GM21390 (cell line): ENCODE results near the gene ERGIC1.
A peak's percentile ranks its signal among the peaks of the same experiment; 100 is the strongest.

Source experiments
- ATAC-seq: cut with Tn5 transposase; IDR thresholded peaks from one replicate; pipeline ENCODE4 v1.9.1; 2021; ENCODE audit not compliant: unreplicated experiment

Gene ERGIC1

DNA sequence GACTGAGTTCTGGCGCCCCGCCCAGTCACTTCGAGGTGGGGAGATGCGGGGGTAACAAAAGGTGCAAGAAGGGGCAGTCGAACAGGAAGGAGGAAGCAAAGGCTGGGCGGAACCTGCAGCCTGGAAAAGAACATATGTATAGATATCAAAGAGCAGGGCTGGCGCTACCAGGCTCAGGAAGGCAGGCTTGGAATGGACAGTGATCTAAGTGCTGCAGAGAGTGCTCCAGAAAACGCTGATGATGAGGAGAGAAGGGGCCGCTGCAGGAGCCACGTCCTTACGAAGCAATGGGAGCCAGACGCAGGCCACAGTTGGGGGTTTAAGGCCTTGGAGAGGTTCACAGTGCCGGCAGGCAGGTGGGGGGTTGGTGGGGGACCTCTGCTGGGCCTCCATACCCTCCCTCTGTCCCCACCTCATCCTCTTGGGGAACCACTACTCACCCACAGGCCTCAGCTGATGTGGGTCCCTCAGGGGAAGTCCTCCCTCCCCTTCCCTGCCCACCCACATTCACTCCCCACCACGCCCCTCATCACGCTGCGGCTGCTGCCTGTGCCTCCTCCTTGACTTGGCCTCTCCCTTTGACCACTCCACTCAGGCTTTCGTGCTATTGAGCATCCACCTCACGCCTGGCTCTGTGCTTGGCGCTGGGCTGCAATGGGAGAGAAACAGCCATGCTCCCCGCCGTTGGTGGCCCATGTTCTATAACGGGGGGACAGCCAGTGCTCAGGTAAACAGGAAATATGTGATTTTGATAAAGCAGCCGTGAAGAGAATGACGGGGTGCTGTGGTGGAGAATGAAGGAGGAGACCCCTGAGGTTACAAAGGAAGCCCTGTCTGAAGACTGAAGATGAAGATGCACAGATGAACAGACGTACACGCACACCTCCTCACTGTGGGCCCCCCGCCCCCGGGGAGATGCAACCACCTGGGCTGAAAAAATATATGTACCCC, 84.6 kb downstream of the ERGIC1 start:
- ATAC-seq, result no peak

DNA sequence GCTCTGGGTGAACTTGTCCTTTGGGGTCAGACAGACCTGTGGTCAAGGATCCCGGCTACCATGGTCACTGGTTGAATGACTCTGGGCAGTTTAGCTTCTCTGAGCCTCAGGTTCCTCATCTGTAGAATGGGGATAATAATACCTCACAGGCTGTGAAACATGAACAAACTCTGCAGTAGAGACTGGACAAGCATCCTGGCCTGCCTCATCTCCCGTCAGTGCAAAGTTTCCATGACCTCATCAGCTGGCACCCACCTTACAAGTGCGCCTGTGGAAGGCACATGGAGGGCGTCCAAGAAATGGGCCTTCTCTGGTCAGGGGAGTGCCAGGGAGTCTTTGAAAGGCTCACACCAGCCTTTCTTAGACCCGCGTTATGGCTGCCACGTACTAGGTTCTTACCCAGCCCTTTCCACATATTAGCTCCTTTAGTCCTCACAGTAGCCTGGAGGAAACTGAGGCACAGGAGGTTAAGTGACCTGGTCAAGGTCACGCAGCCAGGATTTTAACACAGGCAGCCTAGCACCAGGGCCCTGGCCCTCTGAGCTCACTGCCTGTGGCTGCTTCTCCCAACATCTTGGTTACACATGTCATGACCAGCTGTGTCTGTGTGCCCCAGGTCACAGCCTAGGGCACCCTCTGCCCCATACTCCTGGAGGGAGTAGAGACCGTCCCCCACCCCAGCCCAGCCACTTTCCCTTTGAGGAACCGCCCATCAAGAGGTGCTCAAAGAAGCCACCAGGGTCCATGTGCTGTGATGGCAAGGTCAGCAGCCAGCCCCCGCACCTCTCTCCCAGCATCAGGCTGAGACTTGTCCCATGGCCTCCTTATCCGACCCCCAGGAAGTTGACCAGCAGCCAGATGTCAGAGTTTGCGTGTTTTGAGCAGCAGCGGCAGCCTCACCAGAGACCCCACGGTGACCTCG, 85.7 kb downstream of the ERGIC1 start:
- ATAC-seq, result no peak

DNA sequence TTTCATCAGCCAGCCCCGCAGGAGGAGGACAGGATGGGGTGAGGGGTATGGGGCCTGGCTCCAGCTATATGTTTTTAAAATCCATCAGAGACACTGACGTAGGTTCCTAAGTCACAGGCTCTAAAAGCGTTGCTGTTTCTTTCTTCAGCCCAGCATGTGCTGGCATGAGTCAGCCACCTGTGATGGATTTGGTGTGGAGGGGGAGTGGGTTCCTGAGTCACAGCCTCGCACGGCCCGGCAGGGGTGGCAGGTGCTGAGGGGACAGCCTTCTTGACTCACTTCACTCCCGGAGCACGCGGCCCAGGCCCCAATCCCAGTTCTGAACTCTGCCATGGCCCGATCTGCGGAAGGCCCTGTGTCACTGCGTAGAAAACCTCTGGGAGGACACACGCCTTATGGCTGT, 86.4 kb downstream of the ERGIC1 start:
- no peak for ATAC-seq

DNA sequence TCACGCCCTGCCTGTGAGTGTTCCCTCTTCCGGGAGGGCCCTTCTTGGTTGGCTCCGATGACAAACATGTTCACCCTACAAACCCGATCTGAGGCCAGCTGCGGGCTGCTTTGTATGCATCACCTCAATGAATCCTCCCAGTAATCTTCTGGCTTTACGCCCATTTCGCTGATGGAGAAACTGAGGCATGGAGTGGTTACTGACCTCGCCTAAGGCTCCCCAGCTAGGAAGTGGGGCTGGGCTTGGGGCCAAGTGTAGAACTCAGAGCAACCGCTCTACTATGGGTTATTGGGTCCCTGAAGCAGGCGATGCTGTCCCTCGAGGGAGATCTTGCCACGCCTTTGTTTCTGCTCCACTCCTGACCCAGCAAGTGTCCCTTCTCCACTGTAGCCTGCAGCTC, 86.9 kb downstream of the ERGIC1 start:
- no peak for ATAC-seq

DNA sequence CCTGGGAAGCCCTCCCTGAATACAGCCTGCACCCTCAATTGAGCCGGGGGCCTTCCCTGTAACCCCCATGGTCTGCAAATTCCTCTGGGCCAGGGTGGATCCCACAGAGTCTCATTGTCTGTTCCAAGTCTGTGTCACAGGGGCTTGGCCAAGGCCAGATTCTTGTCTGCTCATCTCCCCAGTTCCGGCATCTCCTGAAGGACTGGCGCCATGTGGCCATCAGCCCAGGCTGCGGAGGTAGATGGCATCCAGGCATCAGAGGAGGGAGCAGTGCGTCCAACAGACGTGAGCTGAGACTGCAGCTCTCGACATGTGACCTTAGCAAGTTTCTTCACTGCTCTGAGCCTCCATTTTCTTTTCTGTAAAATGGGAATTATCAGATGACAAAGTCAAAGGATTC, 87.9 kb downstream of the ERGIC1 start:
- ATAC-seq, result no peak

DNA sequence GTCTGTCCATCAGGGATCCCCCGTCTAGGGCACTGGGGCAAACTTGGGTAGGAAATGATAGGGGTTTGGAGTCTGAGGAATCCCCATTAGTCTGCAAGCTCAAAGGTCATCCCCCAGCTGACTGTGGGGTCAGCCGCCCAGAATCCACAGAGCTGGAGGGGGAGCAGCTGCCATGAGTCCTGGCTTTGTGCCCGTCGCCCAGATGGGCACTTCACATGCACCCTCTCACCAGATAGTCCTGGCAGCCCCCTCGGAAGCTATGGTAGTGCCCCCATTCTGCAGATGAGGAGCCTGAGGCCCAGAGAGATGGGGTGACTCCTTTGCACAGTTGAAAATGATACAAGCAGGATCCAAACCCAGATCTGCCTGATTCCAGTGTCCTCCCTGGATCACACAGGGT, 89.5 kb downstream of the ERGIC1 start:
- ATAC-seq, result no peak

DNA sequence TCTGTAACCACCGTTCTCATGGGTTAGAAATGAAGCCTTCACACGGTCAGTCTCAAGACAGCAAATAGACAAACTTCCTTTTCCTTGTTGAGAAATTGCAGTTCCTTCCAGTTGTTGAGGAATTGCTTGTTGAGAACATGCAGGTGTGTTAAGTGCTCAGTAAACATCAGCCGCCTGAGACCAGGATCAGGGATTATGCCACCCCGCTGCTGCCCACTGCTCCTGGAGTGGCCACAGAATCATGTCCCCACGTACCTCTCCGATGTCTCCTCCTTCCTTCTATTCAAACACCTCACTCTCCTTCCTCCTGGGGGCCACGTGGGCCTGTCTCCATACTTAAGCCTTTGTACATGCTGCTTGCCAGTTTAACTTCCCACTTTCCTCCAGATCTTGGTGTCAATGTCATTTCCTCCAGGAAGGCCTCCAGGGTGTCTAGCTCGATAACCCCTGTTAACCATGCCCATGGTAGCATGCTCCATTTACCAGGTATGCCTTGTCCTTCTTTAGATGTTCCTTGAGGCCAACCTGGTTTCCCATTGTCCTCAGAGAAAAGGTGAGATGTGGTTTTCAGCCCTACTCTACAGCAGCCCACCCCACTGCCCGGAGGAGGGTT, 91.4 kb downstream of the ERGIC1 start:
- no peak for ATAC-seq

DNA sequence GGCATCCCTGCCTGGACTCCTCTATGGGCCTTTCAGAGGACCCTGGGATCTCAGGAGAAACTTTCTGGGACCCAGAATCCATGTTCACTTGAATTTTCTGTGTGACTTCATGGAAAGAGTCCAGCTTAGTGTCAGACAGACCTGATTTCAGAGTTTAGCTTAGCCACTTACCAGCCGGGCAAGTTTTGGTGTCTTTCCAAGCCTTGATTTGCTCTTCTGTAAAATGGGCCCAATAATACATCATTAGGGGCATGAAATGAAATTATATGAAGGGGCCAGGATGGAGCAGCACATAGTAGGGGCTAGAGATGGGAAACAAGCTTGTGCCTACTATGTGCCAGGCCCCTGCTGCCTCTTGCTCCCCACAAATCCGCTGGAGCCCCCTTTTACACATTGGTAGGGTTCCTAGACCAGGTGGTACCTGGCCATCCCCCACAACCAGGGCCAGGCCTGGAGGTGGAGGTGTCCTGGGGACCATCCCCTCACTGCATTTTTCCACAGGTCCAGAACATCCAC, 92.0 kb downstream of the ERGIC1 start:
- no peak for ATAC-seq

DNA sequence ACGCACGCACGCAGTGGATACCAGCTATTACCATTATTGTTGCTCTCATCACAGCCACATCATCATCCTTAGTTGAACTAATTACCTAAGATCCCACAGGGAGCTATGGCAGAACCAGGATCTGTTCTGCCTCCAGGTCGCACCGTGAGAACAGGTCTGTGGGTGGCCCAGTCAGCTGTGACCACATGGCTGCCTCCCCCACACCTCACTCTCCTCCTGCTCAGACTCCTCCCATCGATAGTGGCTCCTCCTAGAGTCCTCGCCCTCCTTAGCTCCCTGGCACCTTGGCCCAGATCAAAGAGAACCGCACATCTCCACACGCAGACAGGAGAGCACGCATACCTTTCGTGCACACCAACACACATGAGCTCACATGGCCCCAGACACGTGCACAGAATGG, 92.7 kb downstream of the ERGIC1 start:
- no peak for ATAC-seq

DNA sequence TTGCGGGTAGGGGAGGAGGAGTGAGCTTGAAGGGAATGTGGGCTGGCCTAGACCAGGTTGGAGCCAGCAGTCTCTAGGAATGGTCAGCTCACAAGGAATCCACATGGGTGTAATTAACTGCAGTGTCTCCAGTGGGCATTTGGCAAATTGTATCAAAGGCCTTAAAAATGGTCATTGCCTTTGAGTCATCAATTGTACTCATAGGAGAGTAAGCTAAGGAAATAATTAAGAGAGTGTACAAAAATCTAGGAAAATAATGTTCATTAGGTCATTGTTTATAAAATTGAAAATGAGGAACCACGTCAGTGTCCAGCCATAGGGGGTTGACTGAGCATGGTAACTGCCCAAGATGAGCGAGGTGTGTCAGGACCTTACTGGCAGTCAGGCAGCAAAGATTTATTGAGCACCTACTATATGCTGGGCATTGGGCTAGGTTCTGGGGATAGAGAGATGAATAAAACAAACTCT, 95.4 kb downstream of the ERGIC1 start:
- ATAC-seq, result no peak

DNA sequence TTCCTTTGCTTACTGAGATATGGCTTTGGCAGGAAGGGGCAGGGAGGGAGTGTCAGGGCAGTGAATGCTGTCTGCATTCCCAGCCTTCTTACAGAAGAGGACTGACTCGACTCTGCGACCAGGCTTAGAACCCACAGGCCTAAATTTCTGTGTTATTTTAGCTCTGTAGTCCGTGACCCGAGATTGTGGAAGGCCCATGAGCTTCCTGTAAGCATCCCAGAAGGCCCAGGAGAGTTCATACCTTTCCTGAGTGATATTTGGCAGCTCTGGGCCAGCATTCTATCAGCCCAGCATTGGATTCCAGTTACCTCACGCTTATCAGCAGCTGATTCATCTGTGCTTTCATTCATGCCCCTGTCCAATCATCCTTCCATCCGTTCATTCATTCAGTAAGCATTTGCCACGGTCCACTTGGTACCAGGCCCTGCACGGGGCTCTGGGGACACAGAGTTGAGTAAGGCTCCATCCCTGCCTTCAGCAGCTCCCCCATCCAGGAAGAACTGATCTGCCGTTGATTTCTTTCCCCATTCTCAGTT, 97.0 kb downstream of the ERGIC1 start:
- ATAC-seq, result no peak

DNA sequence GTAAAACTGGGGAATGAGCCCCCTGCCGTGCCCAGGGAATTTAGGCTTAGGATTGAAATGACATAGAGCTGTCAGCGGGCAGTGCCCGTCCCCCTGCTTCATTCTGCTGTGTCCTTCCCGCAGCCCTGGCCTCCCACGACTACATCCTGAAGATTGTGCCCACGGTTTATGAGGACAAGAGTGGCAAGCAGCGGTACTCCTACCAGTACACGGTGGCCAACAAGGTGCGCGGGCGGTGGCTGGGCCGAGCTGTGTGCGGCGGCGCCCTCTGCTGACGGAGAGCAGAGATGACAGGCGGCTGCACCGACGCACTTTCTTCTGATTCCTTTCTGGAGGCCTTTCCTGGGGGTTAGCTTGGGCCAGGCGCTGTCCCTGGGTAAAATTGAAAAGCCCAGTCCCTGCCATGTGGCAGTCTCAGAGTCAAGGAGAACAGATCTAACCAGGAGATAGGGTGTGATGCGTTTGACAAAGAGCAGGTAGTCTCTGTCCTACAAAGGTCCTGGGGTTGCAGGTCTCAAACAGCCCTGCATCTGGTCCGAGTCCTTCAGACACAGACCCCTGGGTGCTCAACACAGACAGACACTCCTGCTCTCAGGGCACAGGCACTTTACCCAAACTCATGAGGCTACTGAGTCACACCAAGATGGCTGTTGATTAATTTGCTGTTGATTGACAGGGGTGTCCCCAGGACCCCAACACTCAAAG, 98.4 kb downstream of the ERGIC1 start:
- ATAC-seq, result peak; percentile 62

DNA sequence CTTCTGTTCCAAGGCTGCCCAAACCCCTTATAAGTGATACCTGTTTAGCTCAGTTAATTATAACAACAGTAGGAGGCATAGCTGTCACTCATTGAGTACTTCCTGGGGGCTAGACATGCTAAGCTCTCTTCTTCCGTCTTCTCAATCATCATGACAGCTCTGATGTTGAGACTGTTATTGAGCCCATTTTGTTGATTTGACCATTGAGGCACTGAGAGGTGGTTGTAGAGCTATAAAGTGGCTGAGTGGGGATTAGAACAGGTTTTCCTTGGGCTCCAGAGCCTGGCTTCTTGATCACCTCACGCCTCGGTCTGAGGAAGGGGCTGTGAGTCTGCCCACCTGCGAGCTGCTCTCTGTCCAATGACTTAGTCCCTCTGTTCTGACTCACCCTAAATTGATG, 99.2 kb downstream of the ERGIC1 start:
- ATAC-seq, result no peak

DNA sequence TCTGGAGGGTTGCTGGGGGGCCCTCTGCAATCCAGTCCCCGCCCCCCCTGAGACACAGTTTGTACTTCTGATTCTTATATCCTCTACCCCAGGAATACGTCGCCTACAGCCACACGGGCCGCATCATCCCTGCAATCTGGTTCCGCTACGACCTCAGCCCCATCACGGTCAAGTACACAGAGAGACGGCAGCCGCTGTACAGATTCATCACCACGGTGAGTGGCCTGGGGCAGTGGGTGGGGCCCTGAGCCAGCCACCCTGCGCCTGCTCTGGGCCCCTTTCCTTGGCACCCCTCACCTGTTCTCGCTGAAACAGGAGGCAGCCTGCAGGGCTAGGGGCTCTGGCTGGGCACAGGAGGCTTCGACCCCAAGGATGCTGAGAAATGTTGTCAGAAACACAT, 101.0 kb downstream of the ERGIC1 start:
- ATAC-seq, result no peak

DNA sequence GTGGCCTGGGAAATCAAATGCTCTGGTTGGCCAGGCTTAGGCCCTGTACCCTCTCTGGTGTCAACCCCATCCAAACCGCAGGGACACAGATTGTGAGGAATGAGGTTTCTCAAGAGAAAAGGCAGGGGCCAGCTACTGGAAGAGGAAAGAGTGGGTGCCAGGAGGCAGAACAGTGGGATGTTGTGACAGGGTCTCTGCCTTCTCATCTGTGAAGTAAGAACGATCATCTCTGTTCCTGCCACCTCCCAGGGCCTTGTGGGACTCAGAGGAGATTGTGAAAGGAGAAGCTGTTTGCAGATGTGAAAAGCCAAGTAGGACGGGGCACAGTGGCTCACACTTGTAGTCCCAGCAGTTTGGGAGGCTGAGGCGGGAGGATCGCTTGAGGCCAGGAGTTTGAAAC, 102.3 kb downstream of the ERGIC1 start:
- no peak for ATAC-seq

DNA sequence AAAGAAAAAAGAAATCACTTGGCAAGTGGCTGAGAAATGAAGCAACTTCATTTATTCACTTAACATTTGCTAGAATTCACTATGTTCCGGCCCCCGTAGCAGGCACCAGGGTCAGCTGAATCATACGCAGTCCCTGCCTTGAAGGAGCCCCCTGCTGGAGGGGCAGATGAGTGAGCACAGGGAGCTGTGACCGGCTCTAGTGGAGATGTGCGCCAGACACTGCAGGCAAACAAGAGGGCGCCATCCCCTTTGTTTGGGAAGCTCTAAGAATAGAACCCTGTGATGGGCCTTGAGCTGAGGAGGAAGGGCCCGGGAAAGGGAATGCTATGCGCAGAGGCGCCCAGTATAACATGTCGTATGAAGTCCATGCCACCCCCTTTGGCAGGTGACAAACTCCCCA, 105.0 kb downstream of the ERGIC1 start:
- no peak for ATAC-seq

DNA sequence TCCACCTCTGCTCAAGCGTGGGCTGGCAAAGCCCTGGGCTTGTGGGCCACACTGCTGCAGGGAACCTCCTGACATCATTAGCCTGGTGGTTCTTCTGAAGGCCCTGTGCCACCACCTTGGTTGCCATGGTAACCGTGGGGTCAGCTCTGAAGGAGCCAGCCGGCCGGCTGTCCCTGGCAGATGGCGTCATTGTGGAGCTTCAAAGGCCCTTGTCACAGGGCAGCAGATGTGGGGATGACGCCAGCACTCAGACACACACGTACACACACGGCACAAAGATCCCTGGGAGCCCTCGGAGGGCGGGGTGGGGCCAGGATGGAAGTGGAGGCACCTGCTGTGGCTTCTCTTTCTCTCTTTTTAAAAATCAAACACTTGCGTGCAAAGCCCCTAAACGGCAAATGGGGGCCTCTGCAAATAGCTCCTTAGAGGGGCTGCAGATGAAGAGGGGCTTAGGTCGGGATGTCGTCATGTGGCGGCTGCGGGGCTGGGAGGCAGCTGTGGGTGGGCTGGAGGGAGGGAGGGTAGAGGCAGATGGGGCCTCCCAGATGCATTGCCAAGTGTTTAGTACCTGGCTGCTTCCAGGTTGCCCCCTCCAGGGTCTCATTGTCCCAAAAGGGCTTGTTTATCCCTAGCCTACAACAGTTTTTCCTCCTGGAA, 105.7 kb downstream of the ERGIC1 start:
- no peak for ATAC-seq

DNA sequence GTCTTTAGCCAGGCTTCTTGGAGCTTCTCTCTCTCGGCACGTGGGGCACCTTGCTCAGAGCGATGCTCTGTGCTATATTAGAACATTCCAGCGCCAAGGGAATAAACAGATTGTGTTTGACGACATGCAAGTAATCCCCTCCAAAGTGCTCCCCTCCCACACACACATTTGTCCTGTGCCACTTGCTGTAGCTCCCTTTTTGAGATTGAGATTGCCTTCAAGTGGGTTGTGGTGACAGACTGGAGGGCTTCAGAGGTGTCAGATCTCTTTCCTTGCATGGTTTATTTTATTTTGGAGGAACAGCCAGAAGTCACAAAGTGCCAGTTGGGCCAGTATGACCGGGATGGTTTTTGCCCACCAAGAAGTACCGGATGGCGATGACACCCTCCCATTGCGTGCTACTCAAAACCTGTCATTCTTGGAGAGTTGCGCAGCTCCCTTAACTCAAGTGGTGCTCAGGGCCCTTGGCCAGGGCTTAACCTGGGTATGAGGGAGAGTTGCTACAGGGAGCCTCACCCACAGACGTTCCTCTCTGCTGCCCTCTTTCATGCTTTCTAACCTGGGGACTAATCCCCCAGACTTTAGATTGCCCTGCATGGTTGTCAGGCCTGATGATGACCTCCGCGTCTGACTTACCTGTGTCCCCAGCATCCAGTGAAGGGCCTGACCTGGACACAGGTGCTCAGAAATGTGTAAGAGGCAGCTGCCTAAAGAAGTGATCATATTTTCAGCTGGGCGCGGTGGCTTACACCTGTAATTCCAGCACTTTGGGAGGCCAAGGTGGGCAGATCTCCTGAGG, 106.4 kb downstream of the ERGIC1 start:
- no peak for ATAC-seq

DNA sequence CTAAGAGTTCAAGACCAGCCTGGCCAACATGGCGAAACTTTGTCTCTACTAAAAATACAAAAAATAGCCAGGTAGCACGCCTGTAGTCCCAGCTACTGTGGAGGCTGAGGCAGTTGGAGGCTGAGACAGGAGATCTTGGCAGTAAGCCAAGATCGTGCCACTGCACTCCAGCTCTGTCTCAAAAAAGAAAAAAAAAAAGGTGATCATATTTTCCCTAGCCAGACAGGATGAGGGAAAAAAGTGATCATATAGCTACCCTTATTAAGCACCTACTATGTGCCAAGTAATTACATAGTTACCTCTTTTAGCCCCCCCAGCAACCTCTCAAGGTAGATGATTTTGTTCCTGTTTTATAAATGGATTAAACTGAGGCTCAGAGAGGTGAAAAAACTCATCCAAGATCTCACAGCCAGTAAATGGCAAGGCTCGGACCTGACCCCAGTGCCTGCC, 107.0 kb downstream of the ERGIC1 start:
- ATAC-seq, result no peak
